GM18909 (cell line): Measurements from ENCODE around the gene RIMBP2.

Source experiments
- ATAC-seq: cut with Tn5 transposase; IDR thresholded peaks from one replicate; pipeline ENCODE4 v1.9.1; 2021; ENCODE audit warnings: mild to moderate bottlenecking; ENCODE audit not compliant: unreplicated experiment, poor library complexity

RIMBP2 gene

GRCh38 chr12:130496516-130497120, 219.5 kb downstream of the RIMBP2 start:
- no peak for ATAC-seq

- ATAC-seq = no peak
Observed at GRCh38 chr12:130495156-130495555, 220.9 kb downstream of the RIMBP2 start.

GRCh38 chr12:130494736-130495135, 221.4 kb downstream of the RIMBP2 start:
- ATAC-seq = no peak

- no peak for ATAC-seq
Observed at GRCh38 chr12:130493951-130494350, 222.1 kb downstream of the RIMBP2 start.

- ATAC-seq = no peak
Observed at GRCh38 chr12:130491421-130492357, 224.4 kb downstream of the RIMBP2 start.

- no peak for ATAC-seq
Observed at GRCh38 chr12:130490674-130491073, 225.4 kb downstream of the RIMBP2 start.

- no peak for ATAC-seq
Observed at GRCh38 chr12:130489293-130489692, 226.8 kb downstream of the RIMBP2 start.

GRCh38 chr12:130488358-130488710, 227.8 kb downstream of the RIMBP2 start:
- no peak for ATAC-seq

- ATAC-seq = no peak
Observed at GRCh38 chr12:130487636-130488357, 228.3 kb downstream of the RIMBP2 start.

- no peak for ATAC-seq
Observed at GRCh38 chr12:130486891-130487416, 229.1 kb downstream of the RIMBP2 start.

GRCh38 chr12:130486146-130486435, 230.0 kb downstream of the RIMBP2 start:
- no peak for ATAC-seq

- ATAC-seq = no peak
Observed at GRCh38 chr12:130485291-130486145, 230.6 kb downstream of the RIMBP2 start.

- ATAC-seq = no peak
Observed at GRCh38 chr12:130484221-130484620, 231.9 kb downstream of the RIMBP2 start.

GRCh38 chr12:130483616-130484180, 232.4 kb downstream of the RIMBP2 start:
- ATAC-seq = no peak

- ATAC-seq = no peak
Observed at GRCh38 chr12:130482448-130482847, 233.7 kb downstream of the RIMBP2 start.

- no peak for ATAC-seq
Observed at GRCh38 chr12:130481392-130481879, 234.7 kb downstream of the RIMBP2 start.

- ATAC-seq = no peak
Observed at GRCh38 chr12:130480887-130481286, 235.2 kb downstream of the RIMBP2 start.

GRCh38 chr12:130480231-130480630, 235.9 kb downstream of the RIMBP2 start:
- ATAC-seq = no peak

GRCh38 chr12:130479401-130480125, 236.5 kb downstream of the RIMBP2 start:
- ATAC-seq = no peak
